ENCODE data around the gene FRRS1.
"Not testable (repeated sequence)": the region's sequence is repeated elsewhere in the genome, so short reads cannot be mapped to it uniquely, and the experiment has no call there.

Gene FRRS1

GRCh38 chr1:99768104-99768503, 1.7 kb upstream of the FRRS1 start:
- no peak for DNase-seq (ENCODE audit: low spot score)

DNA sequence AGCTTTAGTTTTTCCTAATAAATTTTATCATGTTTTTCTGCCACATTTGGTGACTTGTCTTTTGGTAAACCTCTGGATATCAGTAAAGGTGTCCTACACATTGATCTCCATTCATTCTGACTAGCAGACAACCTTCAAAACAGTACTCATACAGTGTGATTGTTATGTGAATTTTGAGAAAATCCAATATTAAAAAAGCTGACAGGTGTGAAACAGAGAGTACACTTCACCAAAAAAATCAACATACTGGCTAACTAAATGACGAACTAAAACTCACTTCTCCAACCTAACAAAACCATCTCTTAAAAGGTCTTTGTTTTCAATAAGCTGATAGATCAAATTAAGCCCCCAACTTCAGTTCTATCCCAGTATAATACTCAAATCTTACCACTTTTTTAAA, 1.5 kb downstream of the FRRS1 start:
- DNase-seq (ENCODE audit: low spot score): no peak

- no peak for DNase-seq (ENCODE audit: low spot score)
Observed at GRCh38 chr1:99764439-99764838, 2.0 kb downstream of the FRRS1 start.

DNA sequence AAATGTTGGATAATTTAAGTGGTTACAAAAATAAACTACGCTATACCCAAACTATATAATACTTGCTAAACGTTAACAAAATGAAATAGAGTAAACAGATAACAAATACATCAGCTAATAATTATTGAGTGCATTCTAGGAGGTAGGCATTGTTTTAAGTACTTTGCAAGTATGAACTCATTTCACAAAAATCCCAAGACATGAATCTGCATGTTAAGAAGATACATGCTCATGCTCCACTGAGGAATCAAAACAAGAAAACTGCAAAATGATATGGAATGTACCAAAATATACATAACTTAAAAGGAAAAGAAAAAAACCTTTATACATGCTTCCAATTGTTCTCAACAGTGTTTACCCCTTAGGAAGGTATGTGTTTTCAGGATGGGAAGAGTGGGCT, 2.5 kb downstream of the FRRS1 start:
- DNase-seq (ENCODE audit: low spot score): no peak

DNA sequence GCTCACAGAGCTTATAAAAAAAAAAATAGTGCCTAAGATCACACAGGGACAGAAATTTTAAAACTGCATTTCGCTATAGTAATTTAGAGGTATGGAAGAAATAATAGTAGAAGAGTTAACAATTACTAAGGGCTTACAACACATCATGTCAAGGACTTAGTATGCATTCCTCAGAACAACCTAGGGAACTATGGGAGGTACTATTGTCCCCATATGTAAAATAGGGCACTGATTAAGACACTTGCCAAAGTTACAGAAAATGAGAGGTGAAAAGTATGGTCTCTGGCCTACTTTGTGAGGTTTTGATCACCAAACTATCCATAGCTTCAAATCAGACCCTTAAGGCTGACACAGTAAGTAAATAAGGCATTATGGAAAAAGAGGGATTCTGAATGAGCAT, 4.7 kb downstream of the FRRS1 start:
- no peak for DNase-seq (ENCODE audit: low spot score)

- no peak for DNase-seq (ENCODE audit: low spot score)
Observed at GRCh38 chr1:99759518-99760160, 6.8 kb downstream of the FRRS1 start.

GRCh38 chr1:99758686-99759517, 7.5 kb downstream of the FRRS1 start:
- DNase-seq (ENCODE audit: low spot score): not testable (repeated sequence)

DNA sequence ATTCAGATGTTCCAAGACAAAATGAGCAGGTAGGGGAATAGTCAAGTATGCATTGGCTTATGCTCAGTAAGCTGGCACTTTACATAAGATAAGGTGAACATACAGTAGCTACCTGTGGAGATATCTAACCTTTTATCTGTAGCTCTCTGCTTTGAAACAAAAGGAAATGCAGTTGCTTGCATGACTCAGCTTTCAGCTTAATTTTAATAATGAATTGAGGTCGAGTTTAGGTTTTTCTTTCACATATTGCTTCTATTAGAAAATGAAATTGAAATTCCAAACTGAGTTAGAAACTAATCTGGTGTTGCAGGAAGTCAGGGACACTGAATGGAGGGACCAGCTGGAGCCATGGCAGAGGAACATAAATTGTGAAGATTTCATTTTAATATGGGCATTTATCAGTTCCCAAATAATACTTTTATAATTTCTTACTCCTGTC, 8.3 kb downstream of the FRRS1 start:
- no peak for DNase-seq (ENCODE audit: low spot score)

GRCh38 chr1:99756598-99756997, 9.8 kb downstream of the FRRS1 start:
- peak; percentile 23 for DNase-seq (ENCODE audit: low spot score)

DNA sequence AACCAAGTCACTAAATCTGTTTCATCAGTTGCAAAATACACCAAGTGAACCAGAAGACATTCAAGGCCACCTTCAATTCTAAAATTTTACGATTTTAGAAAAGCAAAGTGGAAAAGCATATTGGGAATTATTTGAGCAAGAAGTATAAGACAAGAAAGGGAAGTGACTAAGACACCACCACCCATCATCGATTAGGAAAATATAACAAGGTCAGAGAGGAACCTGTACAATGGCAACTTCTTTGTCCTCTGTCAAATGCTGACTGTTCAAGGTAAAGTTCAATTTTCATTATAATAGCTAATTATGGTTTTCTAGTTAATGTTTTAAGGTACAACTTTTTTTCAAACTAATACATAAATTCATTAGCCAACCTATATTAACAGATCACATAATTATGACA, 10.8 kb downstream of the FRRS1 start:
- DNase-seq (ENCODE audit: low spot score): no peak

GRCh38 chr1:99754697-99755096, 11.7 kb downstream of the FRRS1 start:
- no peak for DNase-seq (ENCODE audit: low spot score)

DNA sequence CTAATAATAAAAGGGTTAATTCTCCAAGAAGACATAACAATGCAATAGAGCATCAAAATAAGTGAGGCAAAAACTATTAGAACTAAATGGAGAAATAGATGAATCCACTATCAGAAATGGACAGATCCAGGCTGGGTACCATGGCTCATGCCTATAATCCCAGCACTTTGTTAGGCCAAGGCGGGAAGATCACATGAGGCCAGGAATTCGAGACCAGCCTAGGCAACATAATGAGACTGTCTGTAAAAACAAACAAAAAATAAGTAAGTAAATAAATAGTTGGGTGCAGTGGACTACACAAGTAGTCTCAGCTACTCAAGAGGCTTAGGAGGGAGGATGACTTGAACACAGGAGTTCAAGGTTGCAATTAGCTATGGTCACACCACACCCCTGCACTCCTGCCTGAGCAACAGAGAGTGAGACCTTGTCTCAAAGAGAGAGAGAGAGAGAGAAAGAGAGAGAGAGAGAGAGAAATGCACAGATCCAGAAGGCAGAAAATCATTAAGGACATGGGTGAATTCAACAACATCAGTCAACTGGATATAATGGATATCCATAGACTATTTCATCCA, 12.3 kb downstream of the FRRS1 start:
- DNase-seq (ENCODE audit: low spot score): no peak

DNA sequence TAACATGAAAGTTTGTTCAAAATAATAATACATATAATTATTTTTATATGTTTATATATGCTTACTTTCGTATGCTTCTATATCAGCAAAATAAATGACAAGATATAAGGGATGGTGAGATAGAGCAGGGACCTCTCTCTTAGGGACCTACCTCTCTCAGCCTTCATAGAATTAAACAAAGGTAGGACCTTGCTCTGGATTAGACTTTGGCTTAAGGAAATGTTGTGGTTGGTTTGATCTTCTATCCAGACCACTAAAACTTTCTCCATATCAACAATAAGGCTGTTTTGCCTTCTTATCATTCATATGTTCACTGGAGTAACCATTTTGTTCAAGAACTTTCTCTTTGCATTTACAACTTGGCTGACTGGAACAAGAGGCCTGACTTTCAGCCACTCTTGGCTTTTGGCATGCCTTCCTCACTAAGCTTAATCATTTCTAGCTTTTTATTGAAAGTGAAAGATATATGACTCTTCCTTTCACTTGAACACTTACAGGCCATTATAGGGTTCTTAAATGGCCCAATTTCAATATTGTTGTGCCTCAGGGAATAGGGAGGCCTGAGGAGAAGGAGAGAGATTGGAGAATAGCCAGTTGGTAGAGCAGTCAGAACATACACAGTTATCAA, 14.4 kb downstream of the FRRS1 start:
- DNase-seq (ENCODE audit: low spot score): no peak

GRCh38 chr1:99749504-99750347, 16.7 kb downstream of the FRRS1 start:
- no peak for DNase-seq (ENCODE audit: low spot score)

GRCh38 chr1:99748419-99748818, 18.0 kb downstream of the FRRS1 start:
- DNase-seq (ENCODE audit: low spot score): peak; percentile 11

DNA sequence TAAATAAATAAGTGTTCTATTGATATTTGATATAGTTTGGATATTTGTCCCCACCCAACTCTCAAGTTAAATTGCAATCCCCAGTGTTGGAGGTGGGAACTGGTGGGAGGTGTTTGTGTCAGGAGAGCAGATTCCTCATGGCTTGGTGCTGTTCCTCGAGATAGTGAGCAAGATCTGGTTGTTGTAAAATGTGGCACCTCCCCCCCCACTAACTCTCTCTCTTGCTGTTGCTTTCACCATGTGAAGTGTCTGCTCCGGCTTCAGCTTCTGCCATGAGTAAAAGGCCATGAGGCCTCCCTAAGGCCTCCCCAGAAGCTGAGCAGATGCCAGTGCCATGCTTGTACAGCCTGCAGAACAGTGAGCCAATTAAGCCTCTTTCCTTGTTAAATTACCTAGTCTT, 20.8 kb downstream of the FRRS1 start:
- no peak for DNase-seq (ENCODE audit: low spot score)

DNA sequence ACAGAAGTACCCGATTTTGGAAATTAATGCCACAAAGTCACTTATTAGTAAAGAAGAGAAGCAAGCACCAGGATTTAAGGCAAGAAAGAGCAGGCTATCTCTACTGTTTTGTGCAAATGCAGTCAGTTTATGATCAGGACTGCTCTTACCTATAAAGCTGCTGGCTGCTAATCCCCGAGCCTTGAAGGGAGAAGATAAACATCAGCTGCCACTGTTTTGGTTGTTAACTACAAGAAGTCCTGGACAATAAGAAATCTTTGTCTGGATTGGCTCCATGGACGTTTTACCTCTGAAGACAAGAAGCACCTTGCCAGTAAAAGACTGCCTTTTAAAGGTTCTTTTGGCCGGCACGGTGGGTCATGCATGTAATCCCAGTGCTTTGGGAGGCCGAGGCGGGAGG, 21.4 kb downstream of the FRRS1 start:
- no peak for DNase-seq (ENCODE audit: low spot score)

GRCh38 chr1:99740141-99740540, 26.3 kb downstream of the FRRS1 start:
- no peak for DNase-seq (ENCODE audit: low spot score)

DNA sequence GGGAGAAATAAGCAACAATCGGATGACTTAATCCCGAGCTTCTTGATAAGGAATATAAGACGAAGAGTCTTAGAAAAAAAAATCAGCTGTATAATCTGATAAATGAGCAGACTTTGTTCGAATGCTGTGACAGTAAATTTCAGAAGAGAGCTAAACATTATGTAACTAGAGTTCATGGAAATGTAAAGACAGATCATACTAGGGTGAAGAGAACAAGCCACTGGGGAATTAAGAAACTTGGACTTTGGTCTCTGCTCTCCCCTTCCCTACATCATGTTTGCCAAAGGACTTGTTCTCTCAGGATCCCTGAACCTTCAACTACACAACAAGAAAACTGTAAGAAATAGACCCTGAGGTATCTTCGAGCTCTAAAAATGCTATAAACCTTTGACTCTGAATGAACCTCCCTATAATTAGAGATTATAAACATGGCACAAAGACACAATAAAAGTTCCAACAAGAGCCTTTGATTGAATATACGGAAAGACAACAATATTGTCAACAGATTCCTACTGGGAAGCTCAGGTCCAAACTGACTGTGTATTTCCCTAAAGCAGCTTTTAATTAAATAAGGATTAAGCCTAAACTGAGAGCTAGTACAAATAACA, 27.5 kb downstream of the FRRS1 start:
- DNase-seq (ENCODE audit: low spot score): no peak

DNA sequence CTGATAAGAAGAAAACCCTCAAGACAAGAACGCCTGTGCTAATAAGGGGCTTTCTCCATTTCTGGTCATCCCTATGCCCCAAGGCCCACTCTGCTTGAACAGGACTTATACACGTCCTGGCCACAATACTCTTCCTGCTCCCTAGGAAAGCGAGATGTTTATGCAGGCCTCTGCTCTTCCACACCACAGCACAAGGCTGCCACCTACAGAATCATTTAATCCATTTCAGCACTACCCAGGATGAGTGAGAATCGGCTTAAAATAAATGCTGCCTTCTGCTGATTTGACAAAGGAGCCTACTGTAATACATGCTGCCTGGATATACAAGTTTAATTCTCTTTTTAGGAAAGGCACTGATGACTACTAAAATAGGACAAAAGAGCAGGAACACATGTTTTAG, 29.4 kb downstream of the FRRS1 start:
- DNase-seq (ENCODE audit: low spot score): peak; percentile 71

- no peak for DNase-seq (ENCODE audit: low spot score)
Observed at GRCh38 chr1:99735852-99736251, 30.6 kb downstream of the FRRS1 start.
